Keratinocyte (primary cell): Measurements from ENCODE around the gene BPGM.

Experiments
- CTCF ChIP-seq, 3 experiments: IDR thresholded peaks in 1 of 3; conservative IDR thresholded peaks in 1 of 3; optimal IDR thresholded peaks in 1 of 3; 2 replicates in 2 of 3; 3 replicates in 1 of 3; pipeline versions ENCODE3 to v1.5.1; 2011; ENCODE audit warnings: low read length in 3 of 3, mild to moderate bottlenecking in 3 of 3, moderate library complexity in 2 of 3, control low read depth in 1 of 3, inconsistent platforms in 1 of 3; ENCODE audit not compliant: insufficient read depth in 2 of 3; ENCODE audit errors: extremely low read depth in 1 of 3
- EZH2 ChIP-seq: IDR thresholded peaks from one replicate; pipeline ENCODE4 v1.6.1; 2012; ENCODE audit warnings: inconsistent platforms, mild to moderate bottlenecking, low read length, moderate library complexity

GRCh38 chr7:134662871-134663205 is 16.2 kb downstream of the BPGM start:
- TF ChIP-seq CTCF (optimal IDR thresholded peaks at IDR 0.05 in 1 of 3, IDR thresholded peaks at IDR 0.05 in 1 of 3, conservative IDR thresholded peaks at IDR 0.05 in 1 of 3; ENCODE audit: extremely low read depth in 1 of 3, insufficient read depth in 2 of 3, low read length in 3 of 3) (no peak), EZH2 (no peak)
